ENCODE data around the gene IL4. TPM values are rescaled to one million over a fixed set of nuclear protein-coding genes. Genes with fewer than 3 reads are reported as not detected.

Gene IL4
- total and polyA plus RNA-seq, 9 of the 15 experiments (the other 6 are each of a cell fraction or from before 2014, with no cell fraction given): 0.22 to 0.62 TPM; not detected in 7

- Histone ChIP-seq H4K20me1 (replicated peaks; ENCODE audit: control insufficient read depth, insufficient read depth, low read length) (no peaks in the 10 kb centered on the region), H3K79me2 (ENCODE audit: control insufficient read depth, insufficient read depth, low read length) (no peaks in the 10 kb centered on the region), H3K4me2 (ENCODE audit: insufficient read depth, low read length) (no peak overlapping the region), H3K27ac (ENCODE audit: extremely low read depth, low read depth, low read length) (no peak overlapping the region), H3K4me1 (replicated peaks in 1 of 2; ENCODE audit: control insufficient read depth in 2 of 2, insufficient read depth in 2 of 2, low read length in 2 of 2) (peaks cover 51 to 62% of the 10 kb centered on the region in 2 experiments), H3K9ac (ENCODE audit: insufficient read depth in 1 of 2, low read depth in 2 of 2, low read length in 2 of 2) (peak overlapping the region in 1 of 2 experiments; percentile 37; a peak in 1 of 4 replicates), H2AFZ (ENCODE audit: low read depth, low read length) (0 out of 2 replicates have a peak overlapping the region, but pooled peaks have one; percentile 7), H3K27me3 (ENCODE audit: control insufficient read depth in 2 of 2, insufficient read depth in 2 of 2, low read length in 2 of 2) (no peaks in the 10 kb centered on the region), H3K9me3 (replicated peaks; ENCODE audit: control insufficient read depth, insufficient read depth, low read depth, low read length) (no peaks in the 10 kb centered on the region), H3K36me3 (ENCODE audit: control insufficient read depth, insufficient read depth, low read length) (no peaks in the 10 kb centered on the region), H3K4me3 (no peak overlapping the region), H3K9me1 (ENCODE audit: control insufficient read depth, insufficient read depth, low read length) (no peaks in the 10 kb centered on the region)
- peak in 1 of 4 experiments; percentile 6 for DNase-seq (ENCODE audit: extremely low read depth in 1 of 4, low spot score in 3 of 4)
- BruUV-seq (replicated peaks): no TSS peak
- FAIRE-seq: no peak
- peak; percentile 64 for TF ChIP-seq PRDM10 (IDR thresholded peaks at IDR 0.05; ENCODE audit: partially characterized antibody)
- no peak for TF ChIP-seq PTTG1 (tag; IDR thresholded peaks at IDR 0.05; ENCODE audit: low read depth)
- TF ChIP-seq ZNF354B (CRISPR knock-in tag; IDR thresholded peaks at IDR 0.05): no peak
- TF ChIP-seq MCM5 (IDR thresholded peaks at IDR 0.05; ENCODE audit: low read depth): no peak
- TF ChIP-seq HLTF (IDR thresholded peaks at IDR 0.05): no peak
- no peak for TF ChIP-seq NFRKB (IDR thresholded peaks at IDR 0.05; ENCODE audit: low read depth)
- ChIA-PET POLR2A (interaction anchor here (1.0 kb wide), 1 partner anchor 9 kb away, joined by 3 read pairs; no protein-coding TSS in a partner anchor), CTCF (ENCODE audit: low intra/inter-chr PET ratio) (no interaction called here)
- WGBS (ENCODE audit: insufficient coverage, low coverage, missing lambda C conversion rate): 77% methylated on average over 11 of the region's 22 CpGs
- in situ Hi-C loops (cut with MboI) (no loop called here), intact Hi-C loops (cut with micrococcal nuclease) (no loop called here)
- no peak for ATAC-seq
These were observed 5.8 kb upstream of the IL4 start for GRCh38 chr5:132667761-132668705.

Data from K562 (cell line).